Right kidney (tissue), 1 donor: ENCODE measurements around the gene DCAF8L2.
"Not testable (repeated sequence)": the region's sequence is repeated elsewhere in the genome, so short reads cannot be mapped to it uniquely, and the experiment has no call there.

Experiments used
- DNase-seq: peaks from one replicate; pipeline ENCODE4 v3.0.0-alpha.2; 2016

The DCAF8L2 gene

GRCh38 chrX:27679281-27679680, 89.1 kb downstream of the DCAF8L2 start:
- DNase-seq, result no peak

- DNase-seq, result no peak
These were observed 90.6 kb downstream of the DCAF8L2 start for GRCh38 chrX:27680726-27681125.

- not testable (repeated sequence) for DNase-seq
These were observed 93.5 kb downstream of the DCAF8L2 start for GRCh38 chrX:27683566-27684208.

GRCh38 chrX:27694667-27695066, 104.5 kb downstream of the DCAF8L2 start:
- DNase-seq, result no peak

- no peak for DNase-seq
These were observed 116.4 kb downstream of the DCAF8L2 start for GRCh38 chrX:27706526-27706925.

- DNase-seq, result no peak
These were observed 125.5 kb downstream of the DCAF8L2 start for GRCh38 chrX:27715610-27716009.

GRCh38 chrX:27728291-27728690, 138.1 kb downstream of the DCAF8L2 start:
- DNase-seq, result no peak

GRCh38 chrX:27731962-27732361, 141.8 kb downstream of the DCAF8L2 start:
- DNase-seq, result no peak

GRCh38 chrX:27735914-27736313, 145.8 kb downstream of the DCAF8L2 start:
- DNase-seq, result no peak

- DNase-seq, result no peak
These were observed 150.8 kb downstream of the DCAF8L2 start for GRCh38 chrX:27740933-27741332.

GRCh38 chrX:27743521-27743920, 153.4 kb downstream of the DCAF8L2 start:
- DNase-seq, result not testable (repeated sequence)

- no peak for DNase-seq
These were observed 156.4 kb downstream of the DCAF8L2 start for GRCh38 chrX:27746516-27746915.

GRCh38 chrX:27750298-27750697, 160.2 kb downstream of the DCAF8L2 start:
- not testable (repeated sequence) for DNase-seq

GRCh38 chrX:27751976-27752375, 161.8 kb downstream of the DCAF8L2 start:
- DNase-seq, result no peak

- no peak for DNase-seq
These were observed 175.6 kb downstream of the DCAF8L2 start for GRCh38 chrX:27765718-27766117.

GRCh38 chrX:27767387-27767786, 177.2 kb downstream of the DCAF8L2 start:
- no peak for DNase-seq

- DNase-seq, result no peak
These were observed 185.8 kb downstream of the DCAF8L2 start for GRCh38 chrX:27775984-27776383.

- no peak for DNase-seq
These were observed 206.6 kb downstream of the DCAF8L2 start for GRCh38 chrX:27796640-27797257.

GRCh38 chrX:27797575-27797974, 207.4 kb downstream of the DCAF8L2 start:
- DNase-seq, result no peak
